Calu3 (cell line): ENCODE data around the gene PFN1. TPM values are rescaled to one million over a fixed set of nuclear protein-coding genes. Genes with fewer than 3 reads are reported as not detected.

Experiments
- BruUV-seq: library from RNA; stranded (reverse); fragments of 400-500 nt; replicated peaks from 2 replicates; lab custom pipeline; 2021; lab: Mats Ljungman, UMichigan
- CTCF ChIA-PET: fragments of 300-600 bp; sonication (Branson Sonifier 250); formaldehyde crosslinking; loops from one replicate; lab custom pipeline; 2022; ENCODE audit warnings: antibody characterized with exemption; lab: Charles Lee
- DNase-seq: peaks from one replicate; pipeline ENCODE4 v3.0.0; 2022
- H3K27ac Mint-ChIP-seq: one replicate; pipeline ENCODE4 v1.8.0; 2022; ENCODE audit warnings: mixed read lengths; ENCODE audit not compliant: unreplicated experiment
- H3K27me3 Mint-ChIP-seq: one replicate; pipeline ENCODE4 v1.8.0; 2022; ENCODE audit warnings: mixed read lengths; ENCODE audit not compliant: unreplicated experiment
- H3K36me3 Mint-ChIP-seq: one replicate; pipeline ENCODE4 v1.8.0; 2022; ENCODE audit warnings: mild to moderate bottlenecking, moderate library complexity, mixed read lengths; ENCODE audit not compliant: insufficient read depth, unreplicated experiment
- H3K4me1 Mint-ChIP-seq: one replicate; pipeline ENCODE4 v1.8.0; 2022; ENCODE audit warnings: mild to moderate bottlenecking, low read depth, mixed read lengths; ENCODE audit not compliant: unreplicated experiment
- H3K4me3 Mint-ChIP-seq: one replicate; pipeline ENCODE4 v1.8.0; 2022; ENCODE audit warnings: mild to moderate bottlenecking, low read depth, moderate library complexity, mixed read lengths; ENCODE audit not compliant: unreplicated experiment
- H3K9me3 Mint-ChIP-seq: one replicate; pipeline ENCODE4 v1.8.0; 2022; ENCODE audit warnings: low read depth, mixed read lengths; ENCODE audit not compliant: unreplicated experiment
- CTCF ChIP-seq: fragments of 200-600 bp; IDR thresholded peaks from one replicate; pipeline ENCODE4 v1.8.0; 2022; ENCODE audit warnings: antibody characterized with exemption; ENCODE audit not compliant: unreplicated experiment
- intact Hi-C: fragments of 100-400 bp; cut with micrococcal nuclease; formaldehyde crosslinking; loops from one replicate; pipeline ENCODE4 v1.10.0; 2022; ENCODE audit not compliant: unreplicated experiment
- total RNA-seq: library from RNA; stranded (reverse); gene quantifications from 2 replicates; pipeline ENCODE4 v1.2.3, GENCODE V29; 2022

Gene PFN1
- total RNA-seq, 1 experiment from 2014 or later: 605 TPM

DNA sequence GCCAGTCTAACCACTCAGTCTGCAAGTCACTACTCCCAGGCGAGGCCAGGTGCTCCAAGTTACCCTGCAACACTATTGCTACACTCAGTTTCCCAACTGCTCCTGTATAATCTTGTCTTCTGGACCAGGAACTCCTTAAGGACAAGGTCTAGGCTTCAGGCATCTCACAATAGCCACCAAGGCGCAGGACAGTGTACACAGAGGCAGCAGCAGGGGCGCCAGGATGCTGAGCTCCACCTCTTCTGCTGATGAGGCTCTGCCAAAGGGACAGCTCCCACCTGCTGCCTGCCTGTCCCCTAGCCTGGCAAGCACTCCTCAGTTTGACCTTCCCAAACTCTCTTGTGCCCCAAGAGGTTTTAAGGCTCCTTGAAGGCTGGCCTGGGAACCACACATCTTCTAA is 11.9 kb downstream of the PFN1 start:
- Mint-ChIP-seq H3K36me3 (peaks cover 40% of the 10 kb centered on the region), H3K27me3 (no peaks in the 10 kb centered on the region), H3K4me1 (peaks cover 19% of the 10 kb centered on the region), H3K9me3 (no peaks in the 10 kb centered on the region), H3K4me3 (no peak overlapping the region), H3K27ac (no peak overlapping the region)
- CTCF ChIA-PET: no interaction called here
- intact Hi-C loops: no loop called here
- BruUV-seq: no TSS peak
- DNase-seq: no peak
- no peak for TF ChIP-seq CTCF

DNA sequence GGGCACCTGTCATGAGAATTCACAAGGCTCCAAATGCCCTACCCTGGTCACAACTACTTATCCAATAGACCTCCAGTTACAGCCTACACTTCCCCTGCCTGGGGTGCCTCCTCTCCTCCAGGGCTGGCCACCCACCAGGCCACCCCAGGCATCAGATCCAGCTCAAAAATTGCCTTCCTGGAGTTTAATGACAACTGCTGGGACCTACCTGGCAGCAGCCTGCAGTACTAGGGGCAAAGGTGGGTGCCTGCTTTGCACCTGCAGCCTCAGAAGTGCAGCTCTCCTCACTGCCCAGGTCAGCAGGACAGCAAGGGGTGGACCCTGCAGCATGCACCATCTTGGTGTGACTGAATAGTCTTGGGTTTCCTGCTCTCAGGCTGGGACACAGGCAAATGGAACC is 12.7 kb downstream of the PFN1 start:
- intact Hi-C loops: no loop called here
- TF ChIP-seq CTCF: no peak
- no peak overlapping the region for H3K4me3 Mint-ChIP-seq
- H3K27me3 Mint-ChIP-seq: no peaks in the 10 kb centered on the region
- no peak overlapping the region for H3K27ac Mint-ChIP-seq
- DNase-seq: no peak
- BruUV-seq: no TSS peak
- H3K9me3 Mint-ChIP-seq: no peaks in the 10 kb centered on the region
- CTCF ChIA-PET: interaction anchor here (0.9 kb wide), 1 partner anchor 12 kb away, joined by 5 read pairs; no protein-coding TSS in a partner anchor
- H3K36me3 Mint-ChIP-seq: peaks cover 32% of the 10 kb centered on the region
- peaks cover 11% of the 10 kb centered on the region for H3K4me1 Mint-ChIP-seq

DNA sequence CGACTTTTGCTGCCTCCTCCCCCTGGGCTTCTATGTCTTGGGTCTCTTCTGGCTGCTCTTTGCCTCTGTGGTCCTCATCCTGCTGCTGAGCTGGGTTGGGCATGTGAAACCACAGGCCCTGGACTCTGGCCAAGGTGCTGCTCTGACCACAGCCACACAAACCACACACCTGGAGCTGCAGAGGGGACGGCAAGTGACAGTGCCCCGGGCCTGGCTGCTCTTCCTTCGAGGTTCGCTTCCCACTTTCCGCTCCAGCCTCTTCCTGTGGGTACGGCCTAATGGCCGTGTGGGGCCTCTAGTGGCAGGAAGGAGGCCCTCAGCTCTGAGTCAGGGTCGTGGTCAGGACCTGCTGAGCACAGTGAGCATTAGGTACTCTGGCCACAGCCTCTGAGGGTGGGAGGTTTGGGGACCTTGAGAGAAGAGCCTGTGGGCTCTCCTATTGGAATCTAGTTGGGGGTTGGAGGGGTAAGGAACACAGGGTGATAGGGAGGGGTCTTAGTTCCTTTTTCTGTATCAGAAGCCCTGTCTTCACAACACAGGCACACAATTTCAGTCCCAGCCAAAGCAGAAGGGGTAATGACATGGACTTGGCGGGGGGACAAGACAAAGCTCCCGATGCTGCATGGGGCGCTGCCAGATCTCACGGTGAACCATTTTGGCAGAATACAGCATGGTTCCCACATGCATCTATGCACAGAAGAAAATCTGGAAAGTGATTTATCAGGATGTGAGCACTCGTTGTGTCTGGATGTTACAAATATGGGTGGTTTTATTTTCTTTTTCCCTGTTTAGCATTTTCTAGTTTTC is 14.0 kb downstream of the PFN1 start:
- peaks cover 11% of the 10 kb centered on the region for H3K4me1 Mint-ChIP-seq
- H3K9me3 Mint-ChIP-seq: no peaks in the 10 kb centered on the region
- H3K27ac Mint-ChIP-seq: peak overlapping the region; percentile 80
- DNase-seq: peak; percentile 67
- peak overlapping the region; percentile 24 for H3K4me3 Mint-ChIP-seq
- no peaks in the 10 kb centered on the region for H3K27me3 Mint-ChIP-seq
- no TSS peak for BruUV-seq
- CTCF ChIA-PET: interaction anchor here (1.0 kb wide), 2 partner anchors 25 to 33 kb away, joined by 4 to 6 read pairs; partner anchors contain the start of gene SPAG7
- intact Hi-C loops: no loop called here
- peaks cover 20% of the 10 kb centered on the region for H3K36me3 Mint-ChIP-seq
- no peak for TF ChIP-seq CTCF

DNA sequence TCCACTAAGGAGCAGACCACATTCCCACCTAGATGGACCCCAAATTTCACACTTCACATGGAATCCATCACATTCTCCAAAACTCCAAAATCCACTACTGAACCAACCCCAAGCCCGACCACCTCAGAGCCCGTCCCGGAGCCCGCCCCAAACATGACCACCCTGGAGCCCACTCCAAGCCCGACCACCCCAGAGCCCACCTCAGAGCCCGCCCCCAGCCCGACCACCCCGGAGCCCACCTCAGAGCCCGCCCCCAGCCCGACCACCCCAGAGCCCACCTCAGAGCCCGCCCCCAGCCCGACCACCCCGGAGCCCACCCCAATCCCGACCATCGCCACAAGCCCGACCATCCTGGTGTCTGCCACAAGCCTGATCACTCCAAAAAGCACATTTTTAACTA is 14.7 kb downstream of the PFN1 start:
- intact Hi-C loops: no loop called here
- CTCF ChIA-PET: interaction anchor here (1.0 kb wide), 2 partner anchors 24 to 34 kb away, joined by 4 to 6 read pairs; partner anchors contain the start of gene SPAG7
- Mint-ChIP-seq H3K27ac (peak overlapping the region; percentile 80), H3K36me3 (peaks cover 21% of the 10 kb centered on the region), H3K9me3 (no peaks in the 10 kb centered on the region), H3K27me3 (no peaks in the 10 kb centered on the region), H3K4me3 (peak overlapping the region; percentile 24), H3K4me1 (peaks cover 11% of the 10 kb centered on the region)
- no peak for TF ChIP-seq CTCF
- DNase-seq: no peak
- no TSS peak for BruUV-seq
